B cell (primary cell): ENCODE data around the gene TBATA.

Experiments
- EZH2 ChIP-seq: IDR thresholded peaks from 2 replicates; pipeline ENCODE4 v1.6.1; 2012; ENCODE audit warnings: borderline replicate concordance, low read depth, mild to moderate bottlenecking, moderate library complexity, low read length; ENCODE audit not compliant: insufficient read depth, poor library complexity, severe bottlenecking
- TF ChIP-seq, protein P1 (sequence below): fragments of 200-600 bp; IDR thresholded peaks from one replicate; pipeline ENCODE4 v1.8.0; 2022; ENCODE audit warnings: antibody characterized with exemption, mild to moderate bottlenecking

DNA sequence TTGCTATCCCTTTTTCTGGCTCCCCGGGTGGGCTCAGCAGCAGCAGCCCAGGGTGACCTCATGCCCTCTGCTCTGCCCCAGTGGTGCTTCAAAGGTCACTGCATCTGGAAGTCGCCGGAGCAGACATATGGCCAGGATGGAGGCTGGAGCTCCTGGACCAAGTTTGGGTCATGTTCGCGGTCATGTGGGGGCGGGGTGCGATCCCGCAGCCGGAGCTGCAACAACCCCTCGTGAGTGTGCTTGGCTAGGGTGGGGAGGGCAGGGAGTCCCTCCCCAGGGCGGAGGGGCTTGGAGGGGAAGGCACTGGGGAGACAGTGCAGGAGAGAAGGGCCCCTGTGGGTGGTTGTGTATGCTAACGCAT is 46.4 kb downstream of the TBATA start:
- TF ChIP-seq, protein P1, sequence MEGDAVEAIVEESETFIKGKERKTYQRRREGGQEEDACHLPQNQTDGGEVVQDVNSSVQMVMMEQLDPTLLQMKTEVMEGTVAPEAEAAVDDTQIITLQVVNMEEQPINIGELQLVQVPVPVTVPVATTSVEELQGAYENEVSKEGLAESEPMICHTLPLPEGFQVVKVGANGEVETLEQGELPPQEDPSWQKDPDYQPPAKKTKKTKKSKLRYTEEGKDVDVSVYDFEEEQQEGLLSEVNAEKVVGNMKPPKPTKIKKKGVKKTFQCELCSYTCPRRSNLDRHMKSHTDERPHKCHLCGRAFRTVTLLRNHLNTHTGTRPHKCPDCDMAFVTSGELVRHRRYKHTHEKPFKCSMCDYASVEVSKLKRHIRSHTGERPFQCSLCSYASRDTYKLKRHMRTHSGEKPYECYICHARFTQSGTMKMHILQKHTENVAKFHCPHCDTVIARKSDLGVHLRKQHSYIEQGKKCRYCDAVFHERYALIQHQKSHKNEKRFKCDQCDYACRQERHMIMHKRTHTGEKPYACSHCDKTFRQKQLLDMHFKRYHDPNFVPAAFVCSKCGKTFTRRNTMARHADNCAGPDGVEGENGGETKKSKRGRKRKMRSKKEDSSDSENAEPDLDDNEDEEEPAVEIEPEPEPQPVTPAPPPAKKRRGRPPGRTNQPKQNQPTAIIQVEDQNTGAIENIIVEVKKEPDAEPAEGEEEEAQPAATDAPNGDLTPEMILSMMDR: no peak
- no peak for TF ChIP-seq EZH2
